Hepatocyte (in vitro differentiated cells): ENCODE data around the gene TBC1D21. TPM values are rescaled to one million over a fixed set of nuclear protein-coding genes. Genes with fewer than 3 reads are reported as not detected.

Source experiments
- DNase-seq: peaks from one replicate; pipeline ENCODE4 v3.0.0-alpha.2; 2016; ENCODE audit warnings: low spot score
- H2AFZ ChIP-seq: fragments of 200-600 bp; sonication (generic); 2 replicates; pipeline ENCODE4 v1.6.0; 2016; ENCODE audit warnings: antibody characterized with exemption, mild to moderate bottlenecking
- H3K27ac ChIP-seq: fragments of 200-600 bp; sonication (generic); 2 replicates; pipeline ENCODE4 v1.5.1; 2016; ENCODE audit warnings: mild to moderate bottlenecking
- H3K27me3 ChIP-seq: fragments of 200-600 bp; sonication (generic); 2 replicates; pipeline ENCODE4 v1.6.1; 2016
- H3K36me3 ChIP-seq: fragments of 200-600 bp; sonication (generic); replicated peaks from 2 replicates; pipeline ENCODE4 v1.5.1; 2016; ENCODE audit warnings: low read depth; ENCODE audit not compliant: insufficient read depth
- H3K4me1 ChIP-seq: fragments of 200-600 bp; sonication (generic); 2 replicates; pipeline ENCODE4 v1.5.1; 2016; ENCODE audit warnings: mild to moderate bottlenecking, moderate library complexity; ENCODE audit not compliant: insufficient read depth
- H3K4me2 ChIP-seq: fragments of 200-600 bp; sonication (generic); 2 replicates; pipeline ENCODE4 v1.6.0; 2016
- H3K4me3 ChIP-seq: fragments of 200-600 bp; sonication (generic); 2 replicates; pipeline ENCODE4 v1.5.1; 2016; ENCODE audit warnings: mild to moderate bottlenecking
- H3K79me2 ChIP-seq: fragments of 200-600 bp; sonication (generic); 2 replicates; pipeline ENCODE4 v1.6.0; 2017; ENCODE audit warnings: mild to moderate bottlenecking
- H3K9me2 ChIP-seq: fragments of 200-600 bp; sonication (generic); replicated peaks from 2 replicates; pipeline ENCODE4 v1.6.0; 2017; ENCODE audit warnings: mild to moderate bottlenecking; ENCODE audit not compliant: insufficient read depth
- H3K9me3 ChIP-seq: fragments of 200-600 bp; sonication (generic); 2 replicates; pipeline ENCODE4 v1.5.1; 2016; ENCODE audit warnings: low read depth, mild to moderate bottlenecking
- H4K20me1 ChIP-seq: fragments of 200-600 bp; sonication (generic); 2 replicates; pipeline ENCODE4 v1.6.0; 2016; ENCODE audit warnings: mild to moderate bottlenecking; ENCODE audit not compliant: insufficient read depth, poor library complexity, severe bottlenecking
- CTCF ChIP-seq: fragments of 200-600 bp; sonication (generic); IDR thresholded peaks from 2 replicates; pipeline ENCODE4 v1.5.1; 2016; ENCODE audit warnings: antibody characterized with exemption, mild to moderate bottlenecking; ENCODE audit not compliant: poor library complexity
- EZH2 ChIP-seq: fragments of 200-600 bp; sonication (generic); IDR thresholded peaks from 2 replicates; pipeline ENCODE4 v1.6.1; 2016; ENCODE audit warnings: antibody characterized with exemption, mild to moderate bottlenecking, borderline replicate concordance
- EZH2phosphoT487 ChIP-seq: fragments of 200-600 bp; sonication (generic); IDR thresholded peaks from one replicate; pipeline ENCODE4 v1.6.1; 2018; ENCODE audit warnings: antibody characterized with exemption, mild to moderate bottlenecking, low read depth, moderate library complexity; ENCODE audit not compliant: unreplicated experiment, severe bottlenecking
- WGBS: methylation state at CpG from one replicate; pipeline ENCODE4 v1.1.6; 2016; ENCODE audit warnings: low lambda C conversion rate; ENCODE audit errors: missing lambda C conversion rate; 5-methylcytosine and 5-hydroxymethylcytosine counted together
- polyA plus RNA-seq: library from polyadenylated mRNA; unstranded; fragments of >200 nt; fragmentation: Nextera tagmentation; extraction: Ambion mirVana; gene quantifications from 2 replicates; pipeline ENCODE4 v1.2.1, GENCODE V29; 2016
- total RNA-seq: library from RNA; depleted of rRNA; stranded (reverse); fragments of >200 nt; gene quantifications from 2 replicates; pipeline ENCODE4 v1.2.3, GENCODE V29; 2014

Gene TBC1D21
- total and polyA plus RNA-seq, 2 experiments from 2014 or later, result not detected

- no peak for DNase-seq
- H3K4me2 ChIP-seq, result no peak overlapping the region
- no peak overlapping the region for H3K4me3 ChIP-seq
- WGBS, result 88% methylated on average over 2 of the region's 2 CpGs
- no peaks in the 10 kb centered on the region for H3K9me3 ChIP-seq
- TF ChIP-seq CTCF (no peak), EZH2phosphoT487 (no peak), EZH2 (no peak)
- no peaks in the 10 kb centered on the region for H3K79me2 ChIP-seq
- no peaks in the 10 kb centered on the region for H4K20me1 ChIP-seq
- H3K4me1 ChIP-seq, result no peaks in the 10 kb centered on the region
- H3K9me2 ChIP-seq, result no peaks in the 10 kb centered on the region
- no peaks in the 10 kb centered on the region for H3K27me3 ChIP-seq
- no peaks in the 10 kb centered on the region for H3K36me3 ChIP-seq
- H3K27ac ChIP-seq, result no peak overlapping the region
- no peak overlapping the region for H2AFZ ChIP-seq
Observed at GRCh38 chr15:73908822-73909122, 35.4 kb downstream of the TBC1D21 start.

- Histone ChIP-seq H4K20me1 (no peaks in the 10 kb centered on the region), H3K27me3 (no peaks in the 10 kb centered on the region), H3K4me3 (no peak overlapping the region), H3K79me2 (no peaks in the 10 kb centered on the region), H2AFZ (no peak overlapping the region), H3K4me1 (no peaks in the 10 kb centered on the region), H3K9me2 (no peaks in the 10 kb centered on the region), H3K4me2 (no peak overlapping the region), H3K9me3 (no peaks in the 10 kb centered on the region), H3K27ac (no peak overlapping the region), H3K36me3 (no peaks in the 10 kb centered on the region)
- 92% methylated on average over 2 of the region's 2 CpGs for WGBS
- no peak for TF ChIP-seq CTCF
- no peak for TF ChIP-seq EZH2phosphoT487
- TF ChIP-seq EZH2, result no peak
- no peak for DNase-seq
Observed at GRCh38 chr15:73909651-73910050, 36.3 kb downstream of the TBC1D21 start.

- Histone ChIP-seq H3K4me3 (no peak overlapping the region), H3K79me2 (no peaks in the 10 kb centered on the region), H3K9me2 (no peaks in the 10 kb centered on the region), H2AFZ (no peak overlapping the region), H3K27ac (no peak overlapping the region), H3K4me1 (no peaks in the 10 kb centered on the region), H3K36me3 (no peaks in the 10 kb centered on the region), H3K9me3 (no peaks in the 10 kb centered on the region), H3K27me3 (no peaks in the 10 kb centered on the region), H3K4me2 (no peak overlapping the region), H4K20me1 (no peaks in the 10 kb centered on the region)
- DNase-seq, result no peak
- TF ChIP-seq CTCF, result no peak
- TF ChIP-seq EZH2phosphoT487, result no peak
- no peak for TF ChIP-seq EZH2
- 72% methylated on average over 7 of the region's 7 CpGs for WGBS
Observed at GRCh38 chr15:73910522-73911303, 37.3 kb downstream of the TBC1D21 start.
